Measurements from ENCODE around the gene NCOA5.

GRCh38 chr20:46107061-46107460, 17.3 kb upstream of the NCOA5 start:
- TF ChIP-seq CTCF (optimal IDR thresholded peaks at IDR 0.05 in 1 of 3, IDR thresholded peaks at IDR 0.05 in 1 of 3, conservative IDR thresholded peaks at IDR 0.05 in 1 of 3; ENCODE audit: extremely low read depth in 1 of 3, insufficient read depth in 2 of 3, low read length in 3 of 3) (no peak), EZH2 (IDR thresholded peaks at IDR 0.05; ENCODE audit: low read length) (no peak)
